Stimulated activated naive CD8-positive, alpha-beta T cell treated with anti-CD3 and anti-CD28 coated beads, Interleukin-15, Interleukin-2, amounts not matched to agents 100 ng/mL and 50 ng/mL, for 24 hours (primary cell): ENCODE results near the gene WDFY3.
"Not testable (repeated sequence)": the region's sequence is repeated elsewhere in the genome, so short reads cannot be mapped to it uniquely, and the experiment has no call there.

Source experiments
- H3K27ac Mint-ChIP-seq: one replicate; pipeline ENCODE4 v1.8.0; 2021; ENCODE audit warnings: mild to moderate bottlenecking, mixed read lengths
- H3K27me3 Mint-ChIP-seq: one replicate; pipeline ENCODE4 v1.8.0; 2021; ENCODE audit warnings: mixed read lengths
- H3K36me3 Mint-ChIP-seq: one replicate; pipeline ENCODE4 v1.8.0; 2021; ENCODE audit warnings: low read depth, mixed read lengths
- H3K4me1 Mint-ChIP-seq: one replicate; pipeline ENCODE4 v1.8.0; 2021; ENCODE audit warnings: low read depth, mixed read lengths
- H3K4me3 Mint-ChIP-seq: one replicate; pipeline ENCODE4 v1.8.0; 2021; ENCODE audit warnings: mild to moderate bottlenecking, mixed read lengths
- H3K9me3 Mint-ChIP-seq: one replicate; pipeline ENCODE4 v1.8.0; 2021; ENCODE audit warnings: mixed read lengths

Gene WDFY3

GRCh38 chr4:84689197-84689596 lies 277.3 kb downstream of the WDFY3 start:
- H3K27me3 Mint-ChIP-seq = no peaks in the 10 kb centered on the region
- H3K4me1 Mint-ChIP-seq = peaks cover 3% of the 10 kb centered on the region
- H3K36me3 Mint-ChIP-seq = no peaks in the 10 kb centered on the region
- H3K4me3 Mint-ChIP-seq = no peak overlapping the region
- H3K27ac Mint-ChIP-seq = no peak overlapping the region
- no peaks in the 10 kb centered on the region for H3K9me3 Mint-ChIP-seq

DNA sequence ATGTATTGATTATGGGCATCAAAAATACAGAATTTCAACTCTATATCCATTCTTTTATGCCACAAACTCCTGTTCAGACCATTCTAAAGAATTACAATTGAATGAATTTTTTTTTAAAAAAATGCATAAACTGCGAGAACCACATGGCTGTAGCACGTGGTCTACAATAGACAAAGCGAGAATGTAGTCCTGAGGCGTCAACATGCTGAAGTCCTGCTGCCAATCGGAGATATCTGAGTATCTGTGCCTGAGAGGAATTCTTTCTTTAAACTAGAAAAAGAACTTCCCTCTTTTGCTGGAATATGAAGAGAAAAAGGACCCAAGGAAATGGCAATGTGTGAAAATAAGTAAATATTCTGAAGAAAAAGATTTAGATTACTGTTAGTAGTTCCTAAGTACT lies 277.9 kb downstream of the WDFY3 start:
- Mint-ChIP-seq H3K27me3 (no peaks in the 10 kb centered on the region), H3K36me3 (no peaks in the 10 kb centered on the region), H3K9me3 (no peaks in the 10 kb centered on the region), H3K4me1 (peaks cover 3% of the 10 kb centered on the region), H3K27ac (no peak overlapping the region), H3K4me3 (no peak overlapping the region)

GRCh38 chr4:84685105-84685504 lies 281.4 kb downstream of the WDFY3 start:
- Mint-ChIP-seq H3K27ac (no peak overlapping the region), H3K9me3 (no peaks in the 10 kb centered on the region), H3K4me1 (peaks cover 6% of the 10 kb centered on the region), H3K4me3 (no peak overlapping the region), H3K27me3 (no peaks in the 10 kb centered on the region), H3K36me3 (no peaks in the 10 kb centered on the region)

- Mint-ChIP-seq H3K9me3 (no peaks in the 10 kb centered on the region), H3K4me1 (peaks cover 6% of the 10 kb centered on the region), H3K36me3 (no peaks in the 10 kb centered on the region), H3K27me3 (no peaks in the 10 kb centered on the region), H3K27ac (no peak overlapping the region), H3K4me3 (no peak overlapping the region)
These were observed 282.1 kb downstream of the WDFY3 start for GRCh38 chr4:84684361-84684760.

- no peak overlapping the region for H3K4me3 Mint-ChIP-seq
- H3K27ac Mint-ChIP-seq = no peak overlapping the region
- H3K4me1 Mint-ChIP-seq = peaks cover 6% of the 10 kb centered on the region
- no peaks in the 10 kb centered on the region for H3K9me3 Mint-ChIP-seq
- no peaks in the 10 kb centered on the region for H3K36me3 Mint-ChIP-seq
- H3K27me3 Mint-ChIP-seq = no peaks in the 10 kb centered on the region
These were observed 283.2 kb downstream of the WDFY3 start for GRCh38 chr4:84683064-84683850.

- H3K36me3 Mint-ChIP-seq, H3K27ac Mint-ChIP-seq, H3K27me3 Mint-ChIP-seq, H3K4me3 Mint-ChIP-seq, H3K9me3 Mint-ChIP-seq, H3K4me1 Mint-ChIP-seq: not testable (repeated sequence)
These were observed 283.8 kb downstream of the WDFY3 start for GRCh38 chr4:84682661-84683060.

DNA sequence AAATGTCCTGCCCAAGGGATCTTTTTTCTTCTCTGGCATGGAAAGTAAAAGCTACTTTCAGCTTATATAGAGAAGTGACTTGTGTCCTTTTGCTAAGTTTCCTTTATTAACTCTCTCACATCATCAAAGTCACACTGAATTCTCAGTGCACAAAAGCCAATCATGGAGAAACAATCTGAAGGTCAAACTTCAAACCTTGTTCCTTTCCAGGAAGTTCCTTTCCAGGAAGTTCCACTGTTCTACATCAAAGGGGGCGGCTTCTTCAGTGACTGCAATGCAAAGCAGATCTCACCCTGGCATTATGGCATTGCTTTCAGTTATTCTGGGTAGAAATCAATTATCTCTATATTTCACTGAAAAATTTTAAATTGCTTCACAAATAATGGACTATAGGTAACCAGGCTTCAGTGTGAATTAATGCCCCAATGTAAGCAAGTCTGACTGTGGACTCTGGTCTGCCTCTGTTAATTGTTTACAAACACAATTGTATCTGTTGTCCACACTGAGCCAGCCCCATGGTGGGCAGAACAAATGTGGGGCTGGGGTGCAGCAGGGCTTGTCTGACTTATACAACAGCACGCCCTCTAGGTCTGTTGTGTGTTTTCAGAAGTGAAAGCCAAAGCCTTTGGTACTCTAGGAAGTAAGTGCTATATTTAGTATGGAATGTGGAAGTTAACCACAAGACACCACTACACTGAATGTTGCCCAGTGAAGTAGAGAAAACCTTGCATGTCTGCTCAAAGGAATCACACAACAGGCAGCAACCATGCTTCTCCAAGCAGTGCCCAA lies 284.8 kb downstream of the WDFY3 start:
- Mint-ChIP-seq H3K27ac (no peak overlapping the region), H3K36me3 (no peaks in the 10 kb centered on the region), H3K4me3 (no peak overlapping the region), H3K4me1 (peaks cover 6% of the 10 kb centered on the region), H3K9me3 (no peaks in the 10 kb centered on the region), H3K27me3 (no peaks in the 10 kb centered on the region)

- Mint-ChIP-seq H3K27me3 (no peaks in the 10 kb centered on the region), H3K36me3 (no peaks in the 10 kb centered on the region), H3K4me1 (peaks cover 6% of the 10 kb centered on the region)
These were observed 285.5 kb downstream of the WDFY3 start for GRCh38 chr4:84680956-84681355.

DNA sequence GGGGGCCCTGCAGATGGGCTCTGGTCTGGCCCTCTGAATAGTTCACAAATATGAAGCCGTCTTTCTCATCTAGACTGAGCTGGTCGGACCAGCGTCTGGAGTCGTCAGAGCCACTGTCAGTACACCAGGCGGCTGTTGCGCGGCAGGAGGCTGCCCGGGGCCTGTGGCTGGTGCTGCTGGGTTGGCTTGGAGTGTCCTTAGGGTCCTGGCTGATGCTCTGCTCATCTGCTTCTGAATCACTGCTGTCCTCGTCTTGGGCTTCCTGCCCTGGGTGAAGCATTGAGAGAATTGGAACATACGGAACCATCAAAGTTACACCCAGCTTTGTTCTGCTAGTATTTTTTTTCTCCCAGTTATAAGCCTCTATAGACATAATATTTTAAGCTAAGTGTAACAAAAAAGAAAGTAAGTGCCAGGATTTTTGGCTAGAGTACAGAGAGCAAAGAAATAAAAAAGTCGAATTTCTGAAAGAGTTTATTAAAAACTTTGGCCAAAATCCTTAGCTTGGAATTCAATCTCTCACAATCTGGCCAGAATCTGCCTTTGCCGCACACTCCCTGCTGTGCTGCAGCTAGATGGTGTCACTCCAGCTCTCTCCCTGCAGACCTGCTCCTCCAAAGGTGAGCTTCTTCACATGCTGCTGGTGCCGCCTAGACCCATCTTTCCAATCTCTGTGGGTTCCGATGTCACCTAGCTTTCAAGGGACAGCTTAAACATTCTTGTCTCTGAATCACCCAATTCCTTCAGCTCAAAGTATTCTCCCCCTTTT lies 287.3 kb downstream of the WDFY3 start:
- H3K4me3 Mint-ChIP-seq = no peak overlapping the region
- no peak overlapping the region for H3K27ac Mint-ChIP-seq
- H3K36me3 Mint-ChIP-seq = no peaks in the 10 kb centered on the region
- peaks cover 6% of the 10 kb centered on the region for H3K4me1 Mint-ChIP-seq
- no peaks in the 10 kb centered on the region for H3K27me3 Mint-ChIP-seq
- H3K9me3 Mint-ChIP-seq = no peaks in the 10 kb centered on the region

More at GRCh38 chr4:84680956-84681355, 285.5 kb downstream of the WDFY3 start:
- no peak overlapping the region for H3K27ac Mint-ChIP-seq
- H3K9me3 Mint-ChIP-seq = no peaks in the 10 kb centered on the region
- no peak overlapping the region for H3K4me3 Mint-ChIP-seq

GRCh38 chr4:84677995-84678394 lies 288.5 kb downstream of the WDFY3 start:
- H3K4me3 Mint-ChIP-seq = no peak overlapping the region
- no peaks in the 10 kb centered on the region for H3K36me3 Mint-ChIP-seq
- no peaks in the 10 kb centered on the region for H3K27me3 Mint-ChIP-seq
- no peak overlapping the region for H3K27ac Mint-ChIP-seq
- H3K4me1 Mint-ChIP-seq = peaks cover 6% of the 10 kb centered on the region
- H3K9me3 Mint-ChIP-seq = no peaks in the 10 kb centered on the region

DNA sequence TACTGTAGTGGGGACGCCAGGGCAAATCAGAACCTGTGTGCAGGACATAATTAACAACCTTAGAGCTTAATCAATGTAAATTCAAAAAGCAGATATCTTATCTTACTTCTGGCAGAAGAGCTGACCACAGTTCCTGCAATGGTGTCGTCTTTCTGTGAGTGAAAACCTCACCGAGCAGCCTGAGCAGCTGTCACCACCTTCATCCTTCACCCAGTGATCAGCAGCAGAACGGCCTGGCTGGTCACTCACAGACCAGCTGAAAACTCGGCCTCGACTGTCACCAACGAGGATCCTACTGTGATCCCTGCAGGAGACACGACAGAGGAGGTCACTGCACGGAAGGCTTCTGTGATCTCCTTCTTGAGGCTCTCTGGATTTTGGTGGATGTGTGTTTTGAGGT lies 289.4 kb downstream of the WDFY3 start:
- Mint-ChIP-seq H3K4me1 (peaks cover 6% of the 10 kb centered on the region), H3K9me3 (no peaks in the 10 kb centered on the region), H3K36me3 (no peaks in the 10 kb centered on the region), H3K27ac (no peak overlapping the region), H3K27me3 (no peaks in the 10 kb centered on the region), H3K4me3 (no peak overlapping the region)

DNA sequence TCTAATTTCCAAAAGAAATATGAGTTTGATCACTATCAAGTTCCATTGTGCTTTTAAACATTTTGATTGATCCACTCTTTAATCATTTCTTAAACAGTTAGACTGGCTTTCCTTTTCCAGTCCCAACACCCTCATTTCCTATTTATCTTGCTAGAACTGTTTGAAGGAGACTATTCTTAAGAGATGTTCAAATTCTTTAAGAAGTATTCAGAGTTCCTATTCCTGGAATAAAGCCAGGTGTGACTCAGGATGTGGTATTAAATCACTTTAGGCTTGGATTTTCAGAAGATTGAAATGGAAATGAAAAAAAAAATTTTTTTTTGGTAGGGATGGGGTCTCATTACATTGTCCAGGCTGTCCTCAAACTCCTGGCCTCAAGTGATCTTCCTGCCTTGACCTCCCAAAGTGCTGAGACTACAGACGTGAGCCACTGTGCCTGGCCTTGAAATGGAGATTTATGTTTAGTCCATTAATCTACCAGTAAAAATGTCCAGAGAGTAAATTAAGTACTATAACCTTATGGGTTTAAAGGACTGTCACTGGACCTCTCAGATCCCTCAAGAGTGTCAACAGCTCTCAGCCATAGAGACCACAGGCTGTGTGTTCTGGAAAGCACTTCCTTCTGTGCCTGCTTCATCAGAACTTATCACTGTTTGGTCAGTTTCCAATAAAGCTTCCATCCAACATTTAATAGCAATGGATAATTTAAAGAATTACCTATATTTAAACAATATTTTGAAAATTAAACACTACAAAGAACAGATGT lies 292.8 kb downstream of the WDFY3 start:
- Mint-ChIP-seq H3K27me3 (no peaks in the 10 kb centered on the region), H3K4me3 (no peak overlapping the region), H3K36me3 (no peaks in the 10 kb centered on the region), H3K27ac (no peak overlapping the region), H3K9me3 (no peaks in the 10 kb centered on the region), H3K4me1 (no peaks in the 10 kb centered on the region)

DNA sequence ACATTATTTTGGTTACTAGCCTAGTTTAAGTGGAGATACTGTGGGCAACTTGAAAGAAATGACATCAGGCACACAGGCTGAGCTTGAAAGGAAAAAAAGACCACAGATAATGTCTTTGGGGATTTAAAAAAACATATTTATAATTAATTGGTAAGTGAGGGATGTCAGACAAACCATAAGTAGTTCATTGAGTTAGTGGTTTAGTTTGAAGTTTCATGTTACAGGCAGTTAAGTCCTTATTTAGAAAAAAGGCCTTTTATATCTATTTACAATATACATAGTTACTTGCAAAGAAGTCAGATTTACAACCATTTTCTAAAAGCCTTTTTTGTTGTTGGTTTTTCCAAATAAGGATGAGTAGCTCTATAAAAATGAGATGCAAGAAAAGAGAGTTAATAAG lies 294.3 kb downstream of the WDFY3 start:
- Mint-ChIP-seq H3K4me1 (no peaks in the 10 kb centered on the region), H3K36me3 (no peaks in the 10 kb centered on the region), H3K27me3 (no peaks in the 10 kb centered on the region), H3K4me3 (no peak overlapping the region), H3K27ac (no peak overlapping the region), H3K9me3 (no peaks in the 10 kb centered on the region)

DNA sequence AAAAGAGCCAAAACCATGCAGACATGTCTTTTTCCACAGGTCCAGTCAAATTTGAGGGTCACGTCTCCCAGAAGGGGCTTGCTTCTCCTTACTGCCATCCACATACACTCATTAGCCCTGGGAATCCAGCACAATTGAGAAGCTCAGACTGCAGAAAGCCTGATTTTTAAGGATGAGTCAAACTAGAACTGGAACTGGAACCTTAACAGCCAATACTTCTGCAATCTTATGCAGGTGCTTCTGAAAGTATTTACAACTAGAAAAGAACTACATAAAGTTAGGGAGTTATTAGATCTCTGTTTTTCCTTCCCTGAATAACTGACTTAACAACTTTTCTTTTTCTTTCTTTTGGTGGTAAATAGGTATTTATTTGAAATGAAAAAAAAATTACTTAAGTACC lies 297.3 kb downstream of the WDFY3 start:
- Mint-ChIP-seq H3K36me3 (no peaks in the 10 kb centered on the region), H3K4me1 (no peaks in the 10 kb centered on the region), H3K9me3 (no peaks in the 10 kb centered on the region), H3K4me3 (no peak overlapping the region), H3K27me3 (no peaks in the 10 kb centered on the region), H3K27ac (no peak overlapping the region)
